Measurements from ENCODE around the gene NOS3. TPM values are rescaled to one million over a fixed set of nuclear protein-coding genes. Genes with fewer than 3 reads are reported as not detected.

Gene NOS3
- total and polyA plus RNA-seq, 9 of the 15 experiments (the other 6 are each of a cell fraction or from before 2014, with no cell fraction given), result 1.1 to 121 (median 23.6) TPM

- TF ChIP-seq SMAD2 (IDR thresholded peaks at IDR 0.05; ENCODE audit: low read depth, low read length), result no peak
- no peak for TF ChIP-seq ESRRB (CRISPR knock-in tag; IDR thresholded peaks at IDR 0.05; ENCODE audit: borderline replicate concordance)
- peak; percentile 28; the same call in 1 of the 2 replicates for TF ChIP-seq MTA3 (IDR thresholded peaks at IDR 0.05; ENCODE audit: borderline replicate concordance)
- TF ChIP-seq BRF1 (IDR thresholded peaks at IDR 0.05; ENCODE audit: borderline replicate concordance, extremely low read depth, insufficient read length), result no peak
- TF ChIP-seq ZNF764 (CRISPR knock-in tag; IDR thresholded peaks at IDR 0.05; ENCODE audit: low read depth), result no peak
- 0 out of 2 replicates have a peak, but pooled peaks have one; percentile 12 for TF ChIP-seq CEBPZ (IDR thresholded peaks at IDR 0.05; ENCODE audit: borderline replicate concordance, low read depth, low read length)
- TF ChIP-seq RAD21 (CRISPR knock-in tag; conservative IDR thresholded peaks at IDR 0.05 in 1 of 2, IDR thresholded peaks at IDR 0.05 in 1 of 2), result peak; percentile 84 to 92
- no peak for TF ChIP-seq CEBPB (tag; IDR thresholded peaks at IDR 0.05)
- TF ChIP-seq HES1 (IDR thresholded peaks at IDR 0.05; ENCODE audit: low read depth), result no peak
- TF ChIP-seq POLR2B (IDR thresholded peaks at IDR 0.05; ENCODE audit: low read depth, partially characterized antibody), result no peak
- TF ChIP-seq ELK3 (CRISPR knock-in tag; IDR thresholded peaks at IDR 0.05), result no peak
- peak in 1 of 2 experiments; percentile 64; a peak in 1 of 4 replicates for TF ChIP-seq ZMIZ1 (IDR thresholded peaks at IDR 0.05; ENCODE audit: low read depth in 2 of 2, low read length in 2 of 2)
- TF ChIP-seq NFYB (IDR thresholded peaks at IDR 0.05; ENCODE audit: extremely low read depth, insufficient read length), result no peak
- no peak for TF ChIP-seq MITF (IDR thresholded peaks at IDR 0.05)
- TF ChIP-seq NFIX (CRISPR knock-in tag; IDR thresholded peaks at IDR 0.05; ENCODE audit: low read depth), result no peak
- TF ChIP-seq TRIM28 (IDR thresholded peaks at IDR 0.05), result no peak
Measured at GRCh38 chr7:150986099-150986512, 4.7 kb upstream of the NOS3 start (continued).

Measured in K562 (cell line).